GM23248 (cell line): ENCODE results near the gene APOBEC3H. TPM values are rescaled to one million over a fixed set of nuclear protein-coding genes. Genes with fewer than 3 reads are reported as not detected.

Source experiments
- DNase-seq: peaks from one replicate; pipeline ENCODE4 v3.0.0-alpha.2; 2015
- H2AFZ ChIP-seq: fragments of 200-600 bp; sonication (generic); 2 replicates; pipeline ENCODE4 v1.6.1; 2016; ENCODE audit warnings: antibody characterized with exemption
- H3F3A ChIP-seq: fragments of 200-600 bp; sonication (generic); 2 replicates; pipeline ENCODE4 v1.6.1; 2016; ENCODE audit warnings: mild to moderate bottlenecking, antibody characterized with exemption, mixed run types; ENCODE audit not compliant: insufficient read depth
- H3K27ac ChIP-seq: fragments of 200-600 bp; sonication (generic); 2 replicates; pipeline ENCODE4 v1.5.1; 2016; ENCODE audit warnings: mild to moderate bottlenecking
- H3K27me3 ChIP-seq: fragments of 200-600 bp; sonication (generic); replicated peaks from 2 replicates; pipeline ENCODE4 v1.6.1; 2016; ENCODE audit warnings: mild to moderate bottlenecking; ENCODE audit not compliant: insufficient read depth
- H3K36me3 ChIP-seq: fragments of 200-600 bp; sonication (generic); 2 replicates; pipeline ENCODE4 v1.6.1; 2016; ENCODE audit warnings: low read depth, mild to moderate bottlenecking
- H3K4me1 ChIP-seq: fragments of 200-600 bp; sonication (generic); 2 replicates; pipeline ENCODE4 v1.6.1; 2016; ENCODE audit warnings: mild to moderate bottlenecking; ENCODE audit not compliant: insufficient read depth
- H3K4me2 ChIP-seq: fragments of 200-600 bp; sonication (generic); one replicate; pipeline ENCODE4 v1.6.1; 2016; ENCODE audit warnings: mild to moderate bottlenecking; ENCODE audit not compliant: unreplicated experiment
- H3K4me3 ChIP-seq: fragments of 200-600 bp; sonication (generic); 2 replicates; pipeline ENCODE4 v1.5.1; 2016; ENCODE audit warnings: mild to moderate bottlenecking
- H3K79me2 ChIP-seq: fragments of 200-600 bp; sonication (generic); 2 replicates; pipeline ENCODE4 v1.6.1; 2016; ENCODE audit warnings: mild to moderate bottlenecking; ENCODE audit not compliant: insufficient read depth
- H3K9ac ChIP-seq: fragments of 200-600 bp; sonication (generic); 2 replicates; pipeline ENCODE4 v1.6.1; 2016; ENCODE audit warnings: mild to moderate bottlenecking
- H3K9me2 ChIP-seq: fragments of 200-600 bp; sonication (generic); 2 replicates; pipeline ENCODE4 v1.6.1; 2016; ENCODE audit warnings: mixed run types, mild to moderate bottlenecking, moderate library complexity; ENCODE audit not compliant: insufficient read depth
- H3K9me3 ChIP-seq: fragments of 200-600 bp; sonication (generic); one replicate; pipeline ENCODE4 v1.6.1; 2017; ENCODE audit warnings: low read depth
- H4K20me1 ChIP-seq: fragments of 200-600 bp; sonication (generic); 2 replicates; pipeline ENCODE4 v1.6.0; 2016; ENCODE audit not compliant: insufficient read depth
- EZH2 ChIP-seq: fragments of 200-600 bp; sonication (generic); IDR thresholded peaks from 2 replicates; pipeline ENCODE4 v1.6.1; 2018; ENCODE audit warnings: antibody characterized with exemption, mild to moderate bottlenecking; ENCODE audit not compliant: insufficient read depth, poor library complexity, severe bottlenecking
- EZH2phosphoT487 ChIP-seq: fragments of 200-600 bp; sonication (generic); IDR thresholded peaks from 2 replicates; pipeline ENCODE4 v1.6.1; 2018; ENCODE audit warnings: antibody characterized with exemption, moderate library complexity, mild to moderate bottlenecking, low read depth; ENCODE audit not compliant: insufficient read depth
- WGBS, 2 experiments: methylation state at CpG; one replicate each; pipeline ENCODE4 v1.1.6; 2015 to 2017; ENCODE audit warnings: low lambda C conversion rate in 2 of 2, low coverage in 1 of 2; ENCODE audit errors: missing lambda C conversion rate in 2 of 2; 5-methylcytosine and 5-hydroxymethylcytosine counted together
- in situ Hi-C: fragments of 300-500 bp; cut with MboI; formaldehyde crosslinking; loops from 2 replicates; pipeline ENCODE4 v1.15.0; 2020
- polyA plus RNA-seq: library from polyadenylated mRNA; unstranded; fragments of >200 nt; fragmentation: Nextera tagmentation; extraction: Ambion mirVana; gene quantifications from 2 replicates; pipeline ENCODE4 v1.2.1, GENCODE V29; 2016
- total RNA-seq: library from RNA; depleted of rRNA; stranded (reverse); fragments of >200 nt; shearing (Covaris generic); gene quantifications from 2 replicates; pipeline ENCODE4 v1.2.3, GENCODE V29; 2014

Gene APOBEC3H
- total and polyA plus RNA-seq, 2 experiments from 2014 or later: not detected

DNA sequence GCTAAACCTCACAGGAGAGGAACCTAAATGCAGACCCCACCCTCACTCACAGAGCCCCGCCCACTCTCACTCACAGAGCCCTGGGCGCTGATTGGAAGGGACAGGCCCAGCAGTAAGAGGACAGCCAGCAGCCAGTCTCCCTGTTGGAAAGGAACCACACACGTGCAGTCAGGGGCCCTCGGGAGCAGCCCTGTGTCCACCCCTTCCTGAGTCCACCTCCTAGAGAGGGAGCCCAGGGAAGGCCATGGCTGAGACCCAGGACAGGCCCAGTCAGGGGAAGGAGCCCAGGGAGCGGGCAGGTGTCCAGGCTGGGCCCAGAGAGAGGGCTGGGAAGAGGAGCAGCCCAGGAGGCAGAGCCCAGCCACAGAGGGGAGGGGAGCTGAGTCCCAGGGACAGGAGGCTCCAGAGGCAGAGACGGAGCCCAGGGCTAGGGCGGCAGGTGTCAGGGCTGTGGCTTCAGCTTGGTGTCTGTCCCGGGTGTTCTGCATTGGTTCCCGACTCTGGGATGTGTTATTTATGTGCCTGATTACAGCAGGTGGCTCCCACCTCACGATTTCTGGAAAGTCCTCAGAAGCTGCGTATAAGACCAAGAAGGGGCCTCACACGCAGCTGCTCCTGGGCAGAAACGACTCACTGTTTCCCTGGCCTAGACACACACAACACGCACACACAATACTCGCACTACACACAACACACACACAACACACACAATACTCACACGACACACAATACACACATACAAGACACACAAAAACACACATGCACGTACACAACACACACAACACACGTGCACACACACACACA, 9.0 kb upstream of the APOBEC3H start:
- WGBS, 2 experiments: 35 to 39% methylated on average over 15 to 18 of the region's 18 CpGs
- no peak for DNase-seq
- Histone ChIP-seq H3K27ac (no peak overlapping the region), H3F3A (no peaks in the 10 kb centered on the region), H3K4me1 (no peaks in the 10 kb centered on the region), H3K9me2 (no peaks in the 10 kb centered on the region), H3K79me2 (no peaks in the 10 kb centered on the region), H4K20me1 (no peaks in the 10 kb centered on the region), H3K4me2 (no peak overlapping the region), H2AFZ (no peak overlapping the region), H3K27me3 (peaks cover 8% of the 10 kb centered on the region), H3K9ac (no peak overlapping the region), H3K4me3 (no peak overlapping the region), H3K36me3 (no peaks in the 10 kb centered on the region), H3K9me3 (no peaks in the 10 kb centered on the region)
- TF ChIP-seq EZH2 (no peak), EZH2phosphoT487 (no peak)
- in situ Hi-C loops: no loop called here

DNA sequence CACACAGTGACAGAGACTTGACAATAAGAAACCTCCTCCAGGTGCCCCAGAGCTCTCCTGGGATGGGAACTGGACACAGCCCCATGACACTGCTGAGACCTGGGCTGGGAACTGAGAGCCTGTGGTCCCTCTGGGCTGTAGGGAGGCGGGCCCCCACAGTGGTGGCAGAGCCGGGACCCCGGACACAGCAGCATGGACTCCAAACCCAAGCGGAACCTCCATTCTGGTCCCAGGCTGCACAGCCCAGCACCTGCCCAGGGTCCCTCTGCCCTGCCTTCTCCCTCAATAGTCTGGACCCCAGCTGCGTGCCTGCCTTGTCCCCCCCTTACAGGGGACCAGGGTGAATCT, 8.4 kb upstream of the APOBEC3H start:
- Histone ChIP-seq H3K4me2 (no peak overlapping the region), H4K20me1 (no peaks in the 10 kb centered on the region), H3K36me3 (no peaks in the 10 kb centered on the region), H3K79me2 (no peaks in the 10 kb centered on the region), H2AFZ (no peak overlapping the region), H3F3A (no peaks in the 10 kb centered on the region), H3K9me3 (no peaks in the 10 kb centered on the region), H3K27ac (no peak overlapping the region), H3K9ac (no peak overlapping the region), H3K9me2 (no peaks in the 10 kb centered on the region), H3K27me3 (peaks cover 8% of the 10 kb centered on the region), H3K4me1 (no peaks in the 10 kb centered on the region), H3K4me3 (no peak overlapping the region)
- no peak for DNase-seq
- TF ChIP-seq EZH2phosphoT487 (no peak), EZH2 (no peak)
- in situ Hi-C loops: no loop called here
- 61 to 64% methylated on average over 4 of the region's 5 CpGs for WGBS, 2 experiments

DNA sequence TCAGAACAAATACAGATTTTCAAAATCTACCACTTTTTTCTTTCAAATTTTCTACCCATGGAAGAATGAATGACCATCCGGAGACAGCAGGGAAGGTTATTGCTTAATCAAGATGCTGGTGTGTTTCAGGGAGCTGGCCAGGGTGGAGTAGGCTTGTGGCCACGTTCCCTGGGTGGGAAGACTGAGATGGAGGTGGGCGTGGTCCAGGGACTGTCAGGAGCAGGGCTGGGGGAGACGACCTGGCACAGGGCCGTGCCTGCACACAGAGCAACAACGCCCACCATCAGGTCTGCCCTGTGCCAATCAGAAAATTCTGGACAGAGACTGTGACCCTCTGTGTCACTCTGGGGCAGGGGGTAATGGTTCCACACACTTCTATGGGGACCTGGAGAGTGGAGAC, 7.1 kb upstream of the APOBEC3H start:
- Histone ChIP-seq H3F3A (no peaks in the 10 kb centered on the region), H3K9me3 (no peaks in the 10 kb centered on the region), H3K4me2 (no peak overlapping the region), H3K4me1 (no peaks in the 10 kb centered on the region), H3K79me2 (no peaks in the 10 kb centered on the region), H3K4me3 (no peak overlapping the region), H3K36me3 (no peaks in the 10 kb centered on the region), H3K27ac (no peak overlapping the region), H3K9me2 (no peaks in the 10 kb centered on the region), H3K27me3 (peaks cover 8% of the 10 kb centered on the region), H3K9ac (no peak overlapping the region), H4K20me1 (no peaks in the 10 kb centered on the region), H2AFZ (no peak overlapping the region)
- TF ChIP-seq EZH2phosphoT487 (no peak), EZH2 (no peak)
- DNase-seq: peak; percentile 32
- in situ Hi-C loops: no loop called here
- 21 to 25% methylated on average over 6 of the region's 6 CpGs for WGBS, 2 experiments

DNA sequence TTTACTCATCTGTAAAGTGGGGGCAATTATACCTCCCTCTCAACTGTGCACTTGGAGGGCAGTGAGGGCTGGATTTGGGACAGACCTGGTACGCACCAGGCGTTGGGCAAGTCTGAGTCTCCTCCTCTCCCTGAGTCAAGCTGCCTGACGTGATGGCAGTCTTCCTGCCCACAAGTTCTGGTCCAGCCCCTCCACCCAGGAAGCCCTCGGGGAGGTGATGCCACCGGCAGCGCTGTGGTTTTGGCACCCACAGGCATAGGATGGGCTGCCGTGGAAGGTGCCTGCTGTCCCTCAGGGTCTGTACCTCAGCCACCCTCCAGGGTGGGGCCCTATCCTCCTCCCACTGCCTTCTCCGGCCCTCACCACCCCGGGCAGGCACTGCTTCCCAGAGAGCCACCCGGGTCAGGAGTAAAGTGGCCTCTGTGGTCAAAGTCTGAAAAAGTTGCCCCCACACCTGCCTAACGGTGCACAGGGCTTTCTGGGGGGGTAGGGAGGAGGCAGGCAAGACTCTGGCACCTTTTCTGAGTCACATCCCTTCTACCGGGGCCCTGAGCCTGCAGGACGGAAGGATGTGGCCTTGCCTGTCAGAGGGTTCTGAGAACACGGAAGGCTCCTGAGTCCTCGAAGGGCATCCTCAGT, 6.5 kb upstream of the APOBEC3H start:
- no peak overlapping the region for H3K9ac ChIP-seq
- no peaks in the 10 kb centered on the region for H4K20me1 ChIP-seq
- H3K4me2 ChIP-seq: no peak overlapping the region
- no peaks in the 10 kb centered on the region for H3F3A ChIP-seq
- TF ChIP-seq EZH2phosphoT487: no peak
- no peak for TF ChIP-seq EZH2
- H3K9me2 ChIP-seq: no peaks in the 10 kb centered on the region
- no peaks in the 10 kb centered on the region for H3K36me3 ChIP-seq
- peaks cover 8% of the 10 kb centered on the region for H3K27me3 ChIP-seq
- 74 to 75% methylated on average over 15 of the region's 15 CpGs for WGBS, 2 experiments
- no peak overlapping the region for H3K27ac ChIP-seq
- H3K79me2 ChIP-seq: no peaks in the 10 kb centered on the region
- H3K4me1 ChIP-seq: no peaks in the 10 kb centered on the region
- H3K9me3 ChIP-seq: no peaks in the 10 kb centered on the region
- H2AFZ ChIP-seq: no peak overlapping the region
- peak; percentile 18 for DNase-seq
- in situ Hi-C loops: no loop called here
- H3K4me3 ChIP-seq: no peak overlapping the region
